ENCODE measurements around the gene TMC6. TPM values are rescaled to one million over a fixed set of nuclear protein-coding genes. Genes with fewer than 3 reads are reported as not detected.

TMC6 gene
- total and polyA plus RNA-seq, 12 donors: 22.8 to 109 (median 69.1) TPM

DNA sequence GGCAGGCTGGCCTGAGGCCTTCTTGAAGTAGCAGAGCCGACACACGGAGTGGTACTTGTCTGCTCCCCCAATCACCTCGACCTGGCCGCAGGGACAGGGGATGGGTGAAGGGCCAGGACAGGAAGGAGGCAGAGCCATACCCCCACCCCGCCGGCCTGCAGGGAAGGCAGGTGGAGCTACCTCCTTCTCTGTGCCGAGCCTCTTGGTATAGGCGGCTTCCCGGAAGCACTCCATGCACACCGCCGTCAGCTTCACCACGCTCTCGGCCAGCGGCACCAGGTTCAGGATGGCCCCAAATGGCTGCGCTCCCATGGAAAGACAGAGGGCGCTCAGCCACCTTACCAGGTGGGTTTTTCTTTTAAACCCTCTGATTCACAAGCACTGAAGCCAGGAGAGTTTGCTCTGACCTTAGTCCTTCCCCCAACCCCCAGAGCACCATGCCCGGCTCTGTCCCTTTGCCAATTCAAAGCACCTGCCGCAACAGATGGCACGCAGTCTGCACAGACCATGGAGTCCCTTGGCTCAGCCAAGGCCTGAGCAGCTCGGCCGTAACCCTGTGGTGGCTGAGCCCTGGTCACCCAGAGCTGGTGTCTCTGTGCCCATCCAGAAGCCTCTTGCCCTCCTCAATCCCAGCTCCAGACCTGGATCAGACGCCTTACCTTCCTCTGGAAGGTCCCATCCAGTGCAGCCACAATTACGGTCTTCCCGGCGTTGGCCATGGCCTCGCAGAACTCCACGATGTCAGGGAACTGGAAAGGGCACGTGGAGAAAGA is 46.5 kb upstream of the TMC6 start:
- TF ChIP-seq, protein P1, sequence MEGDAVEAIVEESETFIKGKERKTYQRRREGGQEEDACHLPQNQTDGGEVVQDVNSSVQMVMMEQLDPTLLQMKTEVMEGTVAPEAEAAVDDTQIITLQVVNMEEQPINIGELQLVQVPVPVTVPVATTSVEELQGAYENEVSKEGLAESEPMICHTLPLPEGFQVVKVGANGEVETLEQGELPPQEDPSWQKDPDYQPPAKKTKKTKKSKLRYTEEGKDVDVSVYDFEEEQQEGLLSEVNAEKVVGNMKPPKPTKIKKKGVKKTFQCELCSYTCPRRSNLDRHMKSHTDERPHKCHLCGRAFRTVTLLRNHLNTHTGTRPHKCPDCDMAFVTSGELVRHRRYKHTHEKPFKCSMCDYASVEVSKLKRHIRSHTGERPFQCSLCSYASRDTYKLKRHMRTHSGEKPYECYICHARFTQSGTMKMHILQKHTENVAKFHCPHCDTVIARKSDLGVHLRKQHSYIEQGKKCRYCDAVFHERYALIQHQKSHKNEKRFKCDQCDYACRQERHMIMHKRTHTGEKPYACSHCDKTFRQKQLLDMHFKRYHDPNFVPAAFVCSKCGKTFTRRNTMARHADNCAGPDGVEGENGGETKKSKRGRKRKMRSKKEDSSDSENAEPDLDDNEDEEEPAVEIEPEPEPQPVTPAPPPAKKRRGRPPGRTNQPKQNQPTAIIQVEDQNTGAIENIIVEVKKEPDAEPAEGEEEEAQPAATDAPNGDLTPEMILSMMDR (IDR thresholded peaks at IDR 0.05): peak in 1 of 9 donors; percentile 4
- Histone ChIP-seq H3K27ac (peak overlapping the region; percentile 80 to 94 (median 88)), H3K4me1 (peaks cover 37 to 83% (median 59%) of the 10 kb centered on the region in 9 donors), H3K27me3 (no peaks in the 10 kb centered on the region), H3K4me3 (peak overlapping the region in 2 of 10 donors; percentile 11 to 25), H3K36me3 (peaks cover 0 to 49% (median 10%) of the 10 kb centered on the region in 9 donors), H3K9me3 (no peaks in the 10 kb centered on the region)
- intact Hi-C loops (cut with DNase I): loop anchor here in 8 of 10 donors (1.0 to 10.0 kb wide), 6 partner anchors 33 to 150 kb away; partner anchors contain the start of gene TMC6 (in 5 of the 8)
- ATAC-seq: peak in 7 of 8 donors; percentile 1 to 24 (median 1)
- WGBS, 2 donors: 62 to 63% methylated on average over 28 of the region's 28 CpGs
- DNase-seq: no peak

- intact Hi-C loops (cut with DNase I): loop anchor here in 5 of 10 donors (1.0 to 10.0 kb wide), 4 partner anchors 47 to 150 kb away; partner anchors contain the start of gene TMC6 (in 3 of the 5)
- DNase-seq (peak; percentile 83 to 87), ATAC-seq (peak; percentile 61 to 82 (median 77))
- Histone ChIP-seq H3K4me3 (peak overlapping the region in 1 of 10 donors; percentile 25), H3K27ac (peak overlapping the region; percentile 80 to 94 (median 88)), H3K36me3 (peaks cover 0 to 43% (median 10%) of the 10 kb centered on the region in 9 donors), H3K4me1 (peaks cover 37 to 83% (median 65%) of the 10 kb centered on the region in 9 donors), H3K9me3 (no peaks in the 10 kb centered on the region), H3K27me3 (no peaks in the 10 kb centered on the region)
- TF ChIP-seq, protein P1 (IDR thresholded peaks at IDR 0.05): peak; percentile 39 to 79 (median 63)
- WGBS, 2 donors: 20 to 25% methylated on average over 15 of the region's 15 CpGs
Observed at GRCh38 chr17:78174346-78174869, 45.9 kb upstream of the TMC6 start.

GRCh38 chr17:78173097-78173715 is 44.7 kb upstream of the TMC6 start:
- Histone ChIP-seq H3K4me3 (no peak overlapping the region), H3K27ac (peak overlapping the region; percentile 80 to 94 (median 88)), H3K36me3 (peaks cover 0 to 38% (median 10%) of the 10 kb centered on the region in 9 donors), H3K27me3 (no peaks in the 10 kb centered on the region), H3K9me3 (no peaks in the 10 kb centered on the region), H3K4me1 (peaks cover 39 to 82% (median 70%) of the 10 kb centered on the region in 9 donors)
- WGBS, 2 donors: 36 to 46% methylated on average over 11 of the region's 11 CpGs
- DNase-seq: peak in 1 of 2 donors; percentile 21
- TF ChIP-seq, protein P1 (IDR thresholded peaks at IDR 0.05): no peak
- intact Hi-C loops (cut with DNase I): loop anchor here in 4 of 10 donors (5.0 to 10.0 kb wide), 2 partner anchors 46 to 148 kb away; partner anchors contain the start of gene TMC6 (in 3 of the 4)
- peak in 5 of 8 donors; percentile 3 to 15 (median 7) for ATAC-seq
